ENCODE measurements around the gene KIF21B. TPM values are rescaled to one million over a fixed set of nuclear protein-coding genes. Genes with fewer than 3 reads are reported as not detected.

The KIF21B gene
- total and polyA plus RNA-seq, 2 of the 8 experiments (the other 6 are each of a cell fraction or from before 2014, with no cell fraction given) = 10.8 to 26.5 TPM

GRCh38 chr1:201061886-201062285 lies 38.4 kb upstream of the KIF21B start (continued):
- TF ChIP-seq, protein P1, sequence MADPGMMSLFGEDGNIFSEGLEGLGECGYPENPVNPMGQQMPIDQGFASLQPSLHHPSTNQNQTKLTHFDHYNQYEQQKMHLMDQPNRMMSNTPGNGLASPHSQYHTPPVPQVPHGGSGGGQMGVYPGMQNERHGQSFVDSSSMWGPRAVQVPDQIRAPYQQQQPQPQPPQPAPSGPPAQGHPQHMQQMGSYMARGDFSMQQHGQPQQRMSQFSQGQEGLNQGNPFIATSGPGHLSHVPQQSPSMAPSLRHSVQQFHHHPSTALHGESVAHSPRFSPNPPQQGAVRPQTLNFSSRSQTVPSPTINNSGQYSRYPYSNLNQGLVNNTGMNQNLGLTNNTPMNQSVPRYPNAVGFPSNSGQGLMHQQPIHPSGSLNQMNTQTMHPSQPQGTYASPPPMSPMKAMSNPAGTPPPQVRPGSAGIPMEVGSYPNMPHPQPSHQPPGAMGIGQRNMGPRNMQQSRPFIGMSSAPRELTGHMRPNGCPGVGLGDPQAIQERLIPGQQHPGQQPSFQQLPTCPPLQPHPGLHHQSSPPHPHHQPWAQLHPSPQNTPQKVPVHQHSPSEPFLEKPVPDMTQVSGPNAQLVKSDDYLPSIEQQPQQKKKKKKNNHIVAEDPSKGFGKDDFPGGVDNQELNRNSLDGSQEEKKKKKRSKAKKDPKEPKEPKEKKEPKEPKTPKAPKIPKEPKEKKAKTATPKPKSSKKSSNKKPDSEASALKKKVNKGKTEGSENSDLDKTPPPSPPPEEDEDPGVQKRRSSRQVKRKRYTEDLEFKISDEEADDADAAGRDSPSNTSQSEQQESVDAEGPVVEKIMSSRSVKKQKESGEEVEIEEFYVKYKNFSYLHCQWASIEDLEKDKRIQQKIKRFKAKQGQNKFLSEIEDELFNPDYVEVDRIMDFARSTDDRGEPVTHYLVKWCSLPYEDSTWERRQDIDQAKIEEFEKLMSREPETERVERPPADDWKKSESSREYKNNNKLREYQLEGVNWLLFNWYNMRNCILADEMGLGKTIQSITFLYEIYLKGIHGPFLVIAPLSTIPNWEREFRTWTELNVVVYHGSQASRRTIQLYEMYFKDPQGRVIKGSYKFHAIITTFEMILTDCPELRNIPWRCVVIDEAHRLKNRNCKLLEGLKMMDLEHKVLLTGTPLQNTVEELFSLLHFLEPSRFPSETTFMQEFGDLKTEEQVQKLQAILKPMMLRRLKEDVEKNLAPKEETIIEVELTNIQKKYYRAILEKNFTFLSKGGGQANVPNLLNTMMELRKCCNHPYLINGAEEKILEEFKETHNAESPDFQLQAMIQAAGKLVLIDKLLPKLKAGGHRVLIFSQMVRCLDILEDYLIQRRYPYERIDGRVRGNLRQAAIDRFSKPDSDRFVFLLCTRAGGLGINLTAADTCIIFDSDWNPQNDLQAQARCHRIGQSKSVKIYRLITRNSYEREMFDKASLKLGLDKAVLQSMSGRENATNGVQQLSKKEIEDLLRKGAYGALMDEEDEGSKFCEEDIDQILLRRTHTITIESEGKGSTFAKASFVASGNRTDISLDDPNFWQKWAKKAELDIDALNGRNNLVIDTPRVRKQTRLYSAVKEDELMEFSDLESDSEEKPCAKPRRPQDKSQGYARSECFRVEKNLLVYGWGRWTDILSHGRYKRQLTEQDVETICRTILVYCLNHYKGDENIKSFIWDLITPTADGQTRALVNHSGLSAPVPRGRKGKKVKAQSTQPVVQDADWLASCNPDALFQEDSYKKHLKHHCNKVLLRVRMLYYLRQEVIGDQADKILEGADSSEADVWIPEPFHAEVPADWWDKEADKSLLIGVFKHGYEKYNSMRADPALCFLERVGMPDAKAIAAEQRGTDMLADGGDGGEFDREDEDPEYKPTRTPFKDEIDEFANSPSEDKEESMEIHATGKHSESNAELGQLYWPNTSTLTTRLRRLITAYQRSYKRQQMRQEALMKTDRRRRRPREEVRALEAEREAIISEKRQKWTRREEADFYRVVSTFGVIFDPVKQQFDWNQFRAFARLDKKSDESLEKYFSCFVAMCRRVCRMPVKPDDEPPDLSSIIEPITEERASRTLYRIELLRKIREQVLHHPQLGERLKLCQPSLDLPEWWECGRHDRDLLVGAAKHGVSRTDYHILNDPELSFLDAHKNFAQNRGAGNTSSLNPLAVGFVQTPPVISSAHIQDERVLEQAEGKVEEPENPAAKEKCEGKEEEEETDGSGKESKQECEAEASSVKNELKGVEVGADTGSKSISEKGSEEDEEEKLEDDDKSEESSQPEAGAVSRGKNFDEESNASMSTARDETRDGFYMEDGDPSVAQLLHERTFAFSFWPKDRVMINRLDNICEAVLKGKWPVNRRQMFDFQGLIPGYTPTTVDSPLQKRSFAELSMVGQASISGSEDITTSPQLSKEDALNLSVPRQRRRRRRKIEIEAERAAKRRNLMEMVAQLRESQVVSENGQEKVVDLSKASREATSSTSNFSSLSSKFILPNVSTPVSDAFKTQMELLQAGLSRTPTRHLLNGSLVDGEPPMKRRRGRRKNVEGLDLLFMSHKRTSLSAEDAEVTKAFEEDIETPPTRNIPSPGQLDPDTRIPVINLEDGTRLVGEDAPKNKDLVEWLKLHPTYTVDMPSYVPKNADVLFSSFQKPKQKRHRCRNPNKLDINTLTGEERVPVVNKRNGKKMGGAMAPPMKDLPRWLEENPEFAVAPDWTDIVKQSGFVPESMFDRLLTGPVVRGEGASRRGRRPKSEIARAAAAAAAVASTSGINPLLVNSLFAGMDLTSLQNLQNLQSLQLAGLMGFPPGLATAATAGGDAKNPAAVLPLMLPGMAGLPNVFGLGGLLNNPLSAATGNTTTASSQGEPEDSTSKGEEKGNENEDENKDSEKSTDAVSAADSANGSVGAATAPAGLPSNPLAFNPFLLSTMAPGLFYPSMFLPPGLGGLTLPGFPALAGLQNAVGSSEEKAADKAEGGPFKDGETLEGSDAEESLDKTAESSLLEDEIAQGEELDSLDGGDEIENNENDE (IDR thresholded peaks at IDR 0.05; ENCODE audit: insufficient replicate concordance, low read length) = no peak
- TF ChIP-seq EZH2 (IDR thresholded peaks at IDR 0.05; ENCODE audit: low read depth, low read length, severe bottlenecking) = no peak
- no peak for TF ChIP-seq BRCA1 (IDR thresholded peaks at IDR 0.05; ENCODE audit: low read depth, low read length)
- TF ChIP-seq RAD21 (IDR thresholded peaks at IDR 0.05 in 1 of 2, conservative IDR thresholded peaks at IDR 0.05 in 1 of 2; ENCODE audit: low read depth in 2 of 2, low read length in 2 of 2) = no peak
- TF ChIP-seq TEAD4 (IDR thresholded peaks at IDR 0.05; ENCODE audit: low read depth, low read length) = no peak
- TF ChIP-seq CREB1 (IDR thresholded peaks at IDR 0.05) = no peak
- no peak for TF ChIP-seq NANOG (IDR thresholded peaks at IDR 0.05; ENCODE audit: insufficient read depth, low read depth, low read length, poor library complexity, severe bottlenecking)
